NCI-H748 (cell line): ENCODE measurements around the gene CACNA1D.
A peak's percentile ranks its signal among the peaks of the same experiment; 100 is the strongest.

Experiments used
- DNase-seq: peaks from one replicate; lab custom pipeline; 2025; ENCODE audit not compliant: unreplicated experiment; lab: John Stamatoyannopoulos, UW

The CACNA1D gene

GRCh38 chr3:53837331-53837730, 342.9 kb downstream of the CACNA1D start:
- no peak for DNase-seq

GRCh38 chr3:53841296-53841695, 346.9 kb downstream of the CACNA1D start:
- DNase-seq: no peak

- DNase-seq: peak; percentile 80
Measured at GRCh38 chr3:53842436-53843194, 348.2 kb downstream of the CACNA1D start.

- no peak for DNase-seq
Measured at GRCh38 chr3:53843195-53844177, 349.1 kb downstream of the CACNA1D start.

- no peak for DNase-seq
Measured at GRCh38 chr3:53844262-53845102, 350.1 kb downstream of the CACNA1D start.

- DNase-seq: peak; percentile 39
Measured at GRCh38 chr3:53845103-53845880, 350.9 kb downstream of the CACNA1D start.

GRCh38 chr3:53845881-53846133, 351.4 kb downstream of the CACNA1D start:
- DNase-seq: no peak

GRCh38 chr3:53846134-53846850, 351.9 kb downstream of the CACNA1D start, which contains the start of the genes CHDH and IL17RB:
CHDH (minus strand) TSS chr3:53846419; CDS start chr3:53824008, 22,411 bp downstream.
IL17RB (plus strand) TSS chr3:53846568; CDS start chr3:53846589, 21 bp downstream.
- DNase-seq: peak; percentile 71

- peak; percentile 37 for DNase-seq
Measured at GRCh38 chr3:53846851-53847155, 352.4 kb downstream of the CACNA1D start.

GRCh38 chr3:53849916-53850315, 355.5 kb downstream of the CACNA1D start:
- DNase-seq: no peak

- no peak for DNase-seq
Measured at GRCh38 chr3:53850895-53851294, 356.5 kb downstream of the CACNA1D start.

GRCh38 chr3:53856964-53857363, 362.6 kb downstream of the CACNA1D start:
- DNase-seq: no peak

- no peak for DNase-seq
Measured at GRCh38 chr3:53858096-53858741, 363.8 kb downstream of the CACNA1D start.

GRCh38 chr3:53859178-53859577, 364.8 kb downstream of the CACNA1D start:
- DNase-seq: no peak

GRCh38 chr3:53860196-53860595, 365.8 kb downstream of the CACNA1D start:
- no peak for DNase-seq

GRCh38 chr3:53862241-53862640, 367.8 kb downstream of the CACNA1D start:
- DNase-seq: no peak

- DNase-seq: no peak
Measured at GRCh38 chr3:53863145-53863544, 368.7 kb downstream of the CACNA1D start.
